ENCODE data around the gene STIM1. TPM values are rescaled to one million over a fixed set of nuclear protein-coding genes. Genes with fewer than 3 reads are reported as not detected.
A peak's percentile ranks its signal among the peaks of the same experiment; 100 is the strongest.

The STIM1 gene
- total RNA-seq, 1 experiment from 2014 or later = 28.3 TPM

DNA sequence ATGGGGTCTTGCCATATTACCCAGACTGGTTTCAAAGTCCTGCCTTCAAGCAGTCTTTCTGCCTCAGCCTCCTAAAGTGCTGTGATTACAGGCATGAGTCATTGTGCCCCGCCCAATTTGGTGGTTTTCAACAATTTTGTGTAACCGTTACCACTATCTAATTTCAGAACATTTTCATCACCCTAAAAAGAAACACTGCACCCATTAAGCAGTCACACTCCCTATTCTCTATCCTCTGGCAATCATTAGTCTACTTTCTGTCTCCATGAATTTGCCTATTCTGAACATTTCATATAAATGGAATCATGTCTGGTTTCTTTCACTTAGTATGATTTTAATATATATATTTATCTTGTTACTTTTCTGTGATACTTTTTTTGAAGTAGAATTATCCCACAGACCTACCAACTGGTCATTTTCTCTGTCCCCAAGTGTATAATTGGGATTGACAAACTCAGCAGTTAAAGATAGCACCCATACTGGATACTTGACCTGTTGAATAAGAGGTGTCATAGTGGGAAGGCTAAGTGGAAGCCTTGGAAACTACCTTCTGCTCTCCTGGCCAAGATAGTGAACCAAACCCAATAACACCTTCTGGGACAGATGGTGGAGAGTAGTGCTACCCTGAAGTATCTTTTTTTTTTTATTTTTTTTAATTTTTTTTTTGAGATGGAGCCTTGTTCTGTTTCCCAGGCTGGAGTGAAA is 64.8 kb downstream of the STIM1 start:
- intact Hi-C loops (cut with micrococcal nuclease; ENCODE audit: unreplicated experiment) = no loop called here
- H3K36me3 ChIP-seq (ENCODE audit: low read depth) = no peaks in the 10 kb centered on the region
- peak overlapping the region; percentile 32; the same call in 1 of the 2 replicates for H3K4me2 ChIP-seq
- CTCF ChIA-PET = interaction anchor here (0.5 kb wide), 1 partner anchor 104 kb away, joined by 5 read pairs; no protein-coding TSS in a partner anchor
- H3K27ac ChIP-seq = peak overlapping the region; percentile 88
- POLR2A ChIA-PET (ENCODE audit: unreplicated experiment) = no interaction called here
- no peak for TF ChIP-seq EZH2 (IDR thresholded peaks at IDR 0.05; ENCODE audit: low read depth)
- TF ChIP-seq, protein P1, sequence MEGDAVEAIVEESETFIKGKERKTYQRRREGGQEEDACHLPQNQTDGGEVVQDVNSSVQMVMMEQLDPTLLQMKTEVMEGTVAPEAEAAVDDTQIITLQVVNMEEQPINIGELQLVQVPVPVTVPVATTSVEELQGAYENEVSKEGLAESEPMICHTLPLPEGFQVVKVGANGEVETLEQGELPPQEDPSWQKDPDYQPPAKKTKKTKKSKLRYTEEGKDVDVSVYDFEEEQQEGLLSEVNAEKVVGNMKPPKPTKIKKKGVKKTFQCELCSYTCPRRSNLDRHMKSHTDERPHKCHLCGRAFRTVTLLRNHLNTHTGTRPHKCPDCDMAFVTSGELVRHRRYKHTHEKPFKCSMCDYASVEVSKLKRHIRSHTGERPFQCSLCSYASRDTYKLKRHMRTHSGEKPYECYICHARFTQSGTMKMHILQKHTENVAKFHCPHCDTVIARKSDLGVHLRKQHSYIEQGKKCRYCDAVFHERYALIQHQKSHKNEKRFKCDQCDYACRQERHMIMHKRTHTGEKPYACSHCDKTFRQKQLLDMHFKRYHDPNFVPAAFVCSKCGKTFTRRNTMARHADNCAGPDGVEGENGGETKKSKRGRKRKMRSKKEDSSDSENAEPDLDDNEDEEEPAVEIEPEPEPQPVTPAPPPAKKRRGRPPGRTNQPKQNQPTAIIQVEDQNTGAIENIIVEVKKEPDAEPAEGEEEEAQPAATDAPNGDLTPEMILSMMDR (conservative IDR thresholded peaks at IDR 0.05) = no peak
- H3K9me2 ChIP-seq (ENCODE audit: insufficient read depth) = no peaks in the 10 kb centered on the region
- H4K20me1 ChIP-seq (ENCODE audit: insufficient read depth) = no peaks in the 10 kb centered on the region
- H3K27me3 ChIP-seq (ENCODE audit: insufficient read depth, low read depth) = no peaks in the 10 kb centered on the region
- DNase-seq = peak; percentile 20 to 41
- no peak overlapping the region for H2AFZ ChIP-seq
- no TSS peak for BruUV-seq (replicated peaks)
- H3K9me3 ChIP-seq (ENCODE audit: insufficient read depth, low read depth) = no peaks in the 10 kb centered on the region
- H3K79me2 ChIP-seq (ENCODE audit: low read depth) = no peaks in the 10 kb centered on the region; the same call in 1 of the 2 replicates
- no peak overlapping the region; the same call in 1 of the 2 replicates for H3K4me3 ChIP-seq
- peaks cover 12% of the 10 kb centered on the region for H3K4me1 ChIP-seq (replicated peaks; ENCODE audit: insufficient read depth)
- peaks cover 15% of the 10 kb centered on the region for H3F3A ChIP-seq (ENCODE audit: insufficient read depth, low read depth)

DNA sequence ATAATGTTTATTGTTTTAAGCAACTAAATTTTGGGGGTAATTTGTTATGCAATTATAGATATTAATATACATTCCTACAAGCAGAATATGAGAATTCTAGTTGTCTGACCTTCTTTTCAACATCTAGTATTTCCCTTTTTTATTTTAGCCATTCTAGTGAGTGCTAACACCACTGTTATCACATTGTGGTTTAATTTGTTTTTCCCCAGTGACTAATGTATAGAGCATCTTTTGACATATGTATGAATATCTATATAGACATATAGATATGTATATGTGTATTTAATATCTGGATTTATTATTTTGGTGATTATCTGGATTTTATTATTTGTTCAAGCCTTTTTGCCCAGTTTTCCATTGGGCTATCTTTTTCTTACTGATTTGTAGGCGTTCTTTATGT is 66.6 kb downstream of the STIM1 start:
- Histone ChIP-seq H2AFZ (no peak overlapping the region), H3K9me2 (ENCODE audit: insufficient read depth) (no peaks in the 10 kb centered on the region), H3K79me2 (ENCODE audit: low read depth) (no peaks in the 10 kb centered on the region; the same call in 1 of the 2 replicates), H4K20me1 (ENCODE audit: insufficient read depth) (no peaks in the 10 kb centered on the region), H3K27me3 (ENCODE audit: insufficient read depth, low read depth) (no peaks in the 10 kb centered on the region), H3K9me3 (ENCODE audit: insufficient read depth, low read depth) (no peaks in the 10 kb centered on the region), H3F3A (ENCODE audit: insufficient read depth, low read depth) (peaks cover 15% of the 10 kb centered on the region), H3K4me1 (replicated peaks; ENCODE audit: insufficient read depth) (peaks cover 12% of the 10 kb centered on the region), H3K36me3 (ENCODE audit: low read depth) (no peaks in the 10 kb centered on the region), H3K4me3 (no peak overlapping the region), H3K4me2 (no peak overlapping the region), H3K27ac (no peak overlapping the region)
- POLR2A ChIA-PET (ENCODE audit: unreplicated experiment) = no interaction called here
- BruUV-seq (replicated peaks) = no TSS peak
- intact Hi-C loops (cut with micrococcal nuclease; ENCODE audit: unreplicated experiment) = no loop called here
- TF ChIP-seq, protein P1 (conservative IDR thresholded peaks at IDR 0.05) = no peak
- TF ChIP-seq EZH2 (IDR thresholded peaks at IDR 0.05; ENCODE audit: low read depth) = no peak
- CTCF ChIA-PET = no interaction called here
- DNase-seq = no peak

DNA sequence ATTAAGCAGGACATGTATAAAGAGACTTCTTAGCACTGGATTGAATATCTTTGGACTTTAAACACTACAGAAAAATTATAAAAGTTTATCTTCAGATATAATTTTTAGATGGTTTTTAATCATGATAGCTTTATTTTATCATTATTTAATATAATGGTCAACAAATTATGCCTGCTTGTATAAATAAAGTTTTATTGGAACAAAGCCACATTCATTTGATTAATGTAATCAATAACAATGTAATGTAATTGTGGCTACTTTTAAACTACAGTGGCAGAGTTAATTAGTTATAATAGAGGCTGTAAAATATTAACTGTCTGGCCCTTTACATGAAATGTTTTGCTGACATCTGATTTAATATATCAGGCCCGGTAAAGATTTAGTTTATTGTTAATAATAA is 70.0 kb downstream of the STIM1 start:
- peaks cover under 1% of the 10 kb centered on the region for H3K4me1 ChIP-seq (replicated peaks; ENCODE audit: insufficient read depth)
- no TSS peak for BruUV-seq (replicated peaks)
- no peak overlapping the region for H3K4me3 ChIP-seq
- no peaks in the 10 kb centered on the region; the same call in 1 of the 2 replicates for H3K79me2 ChIP-seq (ENCODE audit: low read depth)
- H3K4me2 ChIP-seq = no peak overlapping the region
- no peaks in the 10 kb centered on the region for H4K20me1 ChIP-seq (ENCODE audit: insufficient read depth)
- intact Hi-C loops (cut with micrococcal nuclease; ENCODE audit: unreplicated experiment) = no loop called here
- ChIA-PET POLR2A (ENCODE audit: unreplicated experiment) (no interaction called here), CTCF (no interaction called here)
- no peaks in the 10 kb centered on the region for H3K36me3 ChIP-seq (ENCODE audit: low read depth)
- no peak overlapping the region for H2AFZ ChIP-seq
- H3K27ac ChIP-seq = no peak overlapping the region
- no peak for TF ChIP-seq EZH2 (IDR thresholded peaks at IDR 0.05; ENCODE audit: low read depth)
- TF ChIP-seq, protein P1 (conservative IDR thresholded peaks at IDR 0.05) = no peak
- H3K9me3 ChIP-seq (ENCODE audit: insufficient read depth, low read depth) = no peaks in the 10 kb centered on the region
- H3K9me2 ChIP-seq (ENCODE audit: insufficient read depth) = no peaks in the 10 kb centered on the region
- no peaks in the 10 kb centered on the region for H3F3A ChIP-seq (ENCODE audit: insufficient read depth, low read depth)
- DNase-seq = no peak
- H3K27me3 ChIP-seq (ENCODE audit: insufficient read depth, low read depth) = no peaks in the 10 kb centered on the region
